ENCODE data around the gene DNM3. TPM values are rescaled to one million over a fixed set of nuclear protein-coding genes. Genes with fewer than 3 reads are reported as not detected.

Gene DNM3
- total and polyA plus RNA-seq, 5 donors from 2014 or later: 0.76 to 5.5 (median 1.6) TPM

- Mint-ChIP-seq H3K4me3 (no peak overlapping the region), H3K27me3 (peaks cover 31% of the 10 kb centered on the region), H3K36me3 (no peaks in the 10 kb centered on the region), H3K27ac (no peak overlapping the region), H3K9me3 (peaks cover 0 to 5% (median 0%) of the 10 kb centered on the region in 7 donors), H3K4me1 (no peaks in the 10 kb centered on the region)
- Histone ChIP-seq H3K4me3 (ENCODE audit: low read depth, low read length) (no peak overlapping the region), H3K9me3 (ENCODE audit: control insufficient read depth in 2 of 2, low read length in 2 of 2) (no peaks in the 10 kb centered on the region), H3K27me3 (ENCODE audit: control insufficient read depth, insufficient read depth, low read length) (peaks cover 6% of the 10 kb centered on the region), H3K4me1 (ENCODE audit: control insufficient read depth, insufficient read depth, low read length, poor library complexity, severe bottlenecking) (no peaks in the 10 kb centered on the region), H3K36me3 (ENCODE audit: control insufficient read depth, insufficient read depth, low read length) (no peaks in the 10 kb centered on the region), H3K27ac (ENCODE audit: insufficient read depth, low read length, poor library complexity, severe bottlenecking) (no peak overlapping the region)
- ATAC-seq (ENCODE audit: low read depth in 2 of 2) (no peak), DNase-seq (no peak)
Observed at GRCh38 chr1:171872430-171872829, 31.1 kb downstream of the DNM3 start.

GRCh38 chr1:171873664-171874063 is 32.4 kb downstream of the DNM3 start:
- Mint-ChIP-seq H3K36me3 (no peaks in the 10 kb centered on the region), H3K4me3 (no peak overlapping the region), H3K4me1 (no peaks in the 10 kb centered on the region), H3K27ac (no peak overlapping the region), H3K9me3 (peaks cover 0 to 5% (median 0%) of the 10 kb centered on the region in 7 donors), H3K27me3 (peaks cover 30% of the 10 kb centered on the region)
- Histone ChIP-seq H3K4me1 (ENCODE audit: control insufficient read depth, insufficient read depth, low read length, poor library complexity, severe bottlenecking) (no peaks in the 10 kb centered on the region), H3K27ac (ENCODE audit: insufficient read depth, low read length, poor library complexity, severe bottlenecking) (no peak overlapping the region), H3K27me3 (ENCODE audit: control insufficient read depth, insufficient read depth, low read length) (peaks cover 6% of the 10 kb centered on the region), H3K36me3 (ENCODE audit: control insufficient read depth, insufficient read depth, low read length) (no peaks in the 10 kb centered on the region), H3K9me3 (ENCODE audit: control insufficient read depth in 2 of 2, low read length in 2 of 2) (no peaks in the 10 kb centered on the region), H3K4me3 (ENCODE audit: low read depth, low read length) (no peak overlapping the region)
- ATAC-seq (ENCODE audit: low read depth in 2 of 2) (no peak), DNase-seq (no peak)

GRCh38 chr1:171877701-171878100 is 36.4 kb downstream of the DNM3 start:
- H3K27ac ChIP-seq (ENCODE audit: insufficient read depth, low read length, poor library complexity, severe bottlenecking): no peak overlapping the region
- H3K27ac Mint-ChIP-seq: no peak overlapping the region
- DNase-seq (peak in 1 of 3 donors; percentile 22), ATAC-seq (ENCODE audit: low read depth in 2 of 2) (no peak)
- H3K27me3 Mint-ChIP-seq: peaks cover 14% of the 10 kb centered on the region
- H3K36me3 Mint-ChIP-seq: no peaks in the 10 kb centered on the region
- H3K9me3 ChIP-seq (ENCODE audit: control insufficient read depth in 2 of 2, low read length in 2 of 2): no peaks in the 10 kb centered on the region
- no peaks in the 10 kb centered on the region for H3K36me3 ChIP-seq (ENCODE audit: control insufficient read depth, insufficient read depth, low read length)
- no peak overlapping the region for H3K4me3 Mint-ChIP-seq
- no peaks in the 10 kb centered on the region for H3K4me1 Mint-ChIP-seq
- peaks cover 0 to 5% (median 0%) of the 10 kb centered on the region in 7 donors for H3K9me3 Mint-ChIP-seq
- no peak overlapping the region for H3K4me3 ChIP-seq (ENCODE audit: low read depth, low read length)
- H3K27me3 ChIP-seq (ENCODE audit: control insufficient read depth, insufficient read depth, low read length): peaks cover 3% of the 10 kb centered on the region
- no peaks in the 10 kb centered on the region for H3K4me1 ChIP-seq (ENCODE audit: control insufficient read depth, insufficient read depth, low read length, poor library complexity, severe bottlenecking)

- Mint-ChIP-seq H3K4me1 (peaks cover 0 to 8% (median 0%) of the 10 kb centered on the region in 4 donors), H3K27ac (no peak overlapping the region)
- no peak for ATAC-seq (ENCODE audit: low read depth in 2 of 2)
Observed at GRCh38 chr1:171879556-171879955, 38.3 kb downstream of the DNM3 start.

GRCh38 chr1:171881442-171881841 is 40.1 kb downstream of the DNM3 start:
- H3K4me3 ChIP-seq (ENCODE audit: low read depth, low read length): no peak overlapping the region
- Mint-ChIP-seq H3K27ac (no peak overlapping the region), H3K4me1 (peaks cover 0 to 8% (median 0%) of the 10 kb centered on the region in 4 donors), H3K4me3 (no peak overlapping the region), H3K36me3 (no peaks in the 10 kb centered on the region), H3K9me3 (no peaks in the 10 kb centered on the region), H3K27me3 (peaks cover 9% of the 10 kb centered on the region)
- no peak overlapping the region for H3K27ac ChIP-seq (ENCODE audit: insufficient read depth, low read length, poor library complexity, severe bottlenecking)
- no peaks in the 10 kb centered on the region for H3K36me3 ChIP-seq (ENCODE audit: control insufficient read depth, insufficient read depth, low read length)
- H3K4me1 ChIP-seq (ENCODE audit: control insufficient read depth, insufficient read depth, low read length, poor library complexity, severe bottlenecking): no peaks in the 10 kb centered on the region
- ATAC-seq (ENCODE audit: low read depth in 2 of 2): no peak
- no peak for DNase-seq
- no peaks in the 10 kb centered on the region for H3K27me3 ChIP-seq (ENCODE audit: control insufficient read depth, insufficient read depth, low read length)
- no peaks in the 10 kb centered on the region for H3K9me3 ChIP-seq (ENCODE audit: control insufficient read depth in 2 of 2, low read length in 2 of 2)

More at GRCh38 chr1:171879556-171879955, 38.3 kb downstream of the DNM3 start:
- H3K27ac ChIP-seq (ENCODE audit: insufficient read depth, low read length, poor library complexity, severe bottlenecking): no peak overlapping the region
- no peaks in the 10 kb centered on the region for H3K27me3 ChIP-seq (ENCODE audit: control insufficient read depth, insufficient read depth, low read length)
- Mint-ChIP-seq H3K36me3 (no peaks in the 10 kb centered on the region), H3K27me3 (peaks cover 7% of the 10 kb centered on the region), H3K4me3 (no peak overlapping the region), H3K9me3 (peaks cover 0 to 5% (median 0%) of the 10 kb centered on the region in 7 donors)
- no peak for DNase-seq
- H3K4me3 ChIP-seq (ENCODE audit: low read depth, low read length): no peak overlapping the region
- H3K9me3 ChIP-seq (ENCODE audit: control insufficient read depth in 2 of 2, low read length in 2 of 2): no peaks in the 10 kb centered on the region
- H3K4me1 ChIP-seq (ENCODE audit: control insufficient read depth, insufficient read depth, low read length, poor library complexity, severe bottlenecking): no peaks in the 10 kb centered on the region
- H3K36me3 ChIP-seq (ENCODE audit: control insufficient read depth, insufficient read depth, low read length): no peaks in the 10 kb centered on the region

GRCh38 chr1:171883849-171884248 is 42.6 kb downstream of the DNM3 start:
- no peak overlapping the region for H3K27ac Mint-ChIP-seq
- H3K36me3 Mint-ChIP-seq: no peaks in the 10 kb centered on the region
- H3K27ac ChIP-seq (ENCODE audit: insufficient read depth, low read length, poor library complexity, severe bottlenecking): no peak overlapping the region
- H3K36me3 ChIP-seq (ENCODE audit: control insufficient read depth, insufficient read depth, low read length): no peaks in the 10 kb centered on the region
- no peak overlapping the region for H3K4me3 ChIP-seq (ENCODE audit: low read depth, low read length)
- no peaks in the 10 kb centered on the region for H3K4me1 ChIP-seq (ENCODE audit: control insufficient read depth, insufficient read depth, low read length, poor library complexity, severe bottlenecking)
- H3K9me3 Mint-ChIP-seq: no peaks in the 10 kb centered on the region
- ATAC-seq (ENCODE audit: low read depth in 2 of 2) (no peak), DNase-seq (peak in 1 of 3 donors; percentile 17)
- H3K4me3 Mint-ChIP-seq: no peak overlapping the region
- peaks cover 4% of the 10 kb centered on the region for H3K27me3 Mint-ChIP-seq
- H3K27me3 ChIP-seq (ENCODE audit: control insufficient read depth, insufficient read depth, low read length): no peaks in the 10 kb centered on the region
- H3K4me1 Mint-ChIP-seq: peaks cover 0 to 8% (median 0%) of the 10 kb centered on the region in 4 donors
- no peaks in the 10 kb centered on the region for H3K9me3 ChIP-seq (ENCODE audit: control insufficient read depth in 2 of 2, low read length in 2 of 2)

- H3K36me3 ChIP-seq (ENCODE audit: control insufficient read depth, insufficient read depth, low read length): no peaks in the 10 kb centered on the region
- no peak overlapping the region for H3K4me3 Mint-ChIP-seq
- no peak overlapping the region for H3K27ac ChIP-seq (ENCODE audit: insufficient read depth, low read length, poor library complexity, severe bottlenecking)
- no peak for ATAC-seq (ENCODE audit: low read depth in 2 of 2)
- H3K27me3 ChIP-seq (ENCODE audit: control insufficient read depth, insufficient read depth, low read length): no peaks in the 10 kb centered on the region
- H3K27ac Mint-ChIP-seq: no peak overlapping the region
- H3K4me1 Mint-ChIP-seq: peaks cover 0 to 8% (median 0%) of the 10 kb centered on the region in 4 donors
- peak in 1 of 3 donors; percentile 19 for DNase-seq
- H3K9me3 Mint-ChIP-seq: no peaks in the 10 kb centered on the region
- H3K9me3 ChIP-seq (ENCODE audit: control insufficient read depth in 2 of 2, low read length in 2 of 2): no peaks in the 10 kb centered on the region
- H3K4me1 ChIP-seq (ENCODE audit: control insufficient read depth, insufficient read depth, low read length, poor library complexity, severe bottlenecking): no peaks in the 10 kb centered on the region
- H3K27me3 Mint-ChIP-seq: peaks cover 4% of the 10 kb centered on the region
- H3K4me3 ChIP-seq (ENCODE audit: low read depth, low read length): no peak overlapping the region
- H3K36me3 Mint-ChIP-seq: no peaks in the 10 kb centered on the region
Observed at GRCh38 chr1:171884475-171884874, 43.2 kb downstream of the DNM3 start.

- H3K27me3 ChIP-seq (ENCODE audit: control insufficient read depth, insufficient read depth, low read length): no peaks in the 10 kb centered on the region
- H3K27me3 Mint-ChIP-seq: peaks cover 4% of the 10 kb centered on the region
- no peaks in the 10 kb centered on the region for H3K9me3 Mint-ChIP-seq
- no peaks in the 10 kb centered on the region for H3K4me1 ChIP-seq (ENCODE audit: control insufficient read depth, insufficient read depth, low read length, poor library complexity, severe bottlenecking)
- no peak overlapping the region for H3K27ac Mint-ChIP-seq
- ATAC-seq (ENCODE audit: low read depth in 2 of 2) (no peak), DNase-seq (no peak)
- H3K4me3 Mint-ChIP-seq: no peak overlapping the region
- no peaks in the 10 kb centered on the region for H3K9me3 ChIP-seq (ENCODE audit: control insufficient read depth in 2 of 2, low read length in 2 of 2)
- no peaks in the 10 kb centered on the region for H3K36me3 ChIP-seq (ENCODE audit: control insufficient read depth, insufficient read depth, low read length)
- H3K27ac ChIP-seq (ENCODE audit: insufficient read depth, low read length, poor library complexity, severe bottlenecking): no peak overlapping the region
- H3K4me1 Mint-ChIP-seq: no peaks in the 10 kb centered on the region
- H3K36me3 Mint-ChIP-seq: peaks cover 3% of the 10 kb centered on the region
- no peak overlapping the region for H3K4me3 ChIP-seq (ENCODE audit: low read depth, low read length)
Observed at GRCh38 chr1:171890131-171890530, 48.8 kb downstream of the DNM3 start.
